ENCODE data around the gene RNF138.
A peak's percentile ranks its signal among the peaks of the same experiment; 100 is the strongest.
"Not testable (repeated sequence)": the region's sequence is repeated elsewhere in the genome, so short reads cannot be mapped to it uniquely, and the experiment has no call there.

The RNF138 gene

DNA sequence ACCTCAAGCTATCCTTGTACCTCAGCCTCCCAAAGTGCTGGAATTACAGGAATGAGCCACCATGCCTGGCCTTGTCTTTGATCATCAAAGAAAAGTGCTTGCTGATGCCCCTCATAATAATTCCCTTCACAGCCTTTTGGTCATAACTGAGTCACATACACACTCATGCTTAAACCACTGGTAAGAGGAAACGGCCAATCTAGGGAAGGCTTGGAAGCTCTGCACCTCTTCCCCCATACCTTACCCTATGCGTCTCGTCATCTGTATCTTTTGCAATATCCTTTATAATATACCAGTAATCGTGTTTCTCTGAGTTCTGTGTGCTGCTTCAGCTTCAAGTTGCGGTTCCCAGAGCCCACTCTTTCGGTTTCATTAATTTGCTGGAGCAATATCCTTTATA lies 4.8 kb upstream of the RNF138 start:
- H3K36me3 Mint-ChIP-seq (ENCODE audit: low read depth) = no peaks in the 10 kb centered on the region
- no peak for ATAC-seq
- no peak overlapping the region for H3K4me3 Mint-ChIP-seq
- no peak for DNase-seq
- H3K9me3 Mint-ChIP-seq = no peaks in the 10 kb centered on the region
- peaks cover 32% of the 10 kb centered on the region for H3K4me1 Mint-ChIP-seq
- no peaks in the 10 kb centered on the region for H3K27me3 Mint-ChIP-seq
- H3K27ac Mint-ChIP-seq = no peak overlapping the region

DNA sequence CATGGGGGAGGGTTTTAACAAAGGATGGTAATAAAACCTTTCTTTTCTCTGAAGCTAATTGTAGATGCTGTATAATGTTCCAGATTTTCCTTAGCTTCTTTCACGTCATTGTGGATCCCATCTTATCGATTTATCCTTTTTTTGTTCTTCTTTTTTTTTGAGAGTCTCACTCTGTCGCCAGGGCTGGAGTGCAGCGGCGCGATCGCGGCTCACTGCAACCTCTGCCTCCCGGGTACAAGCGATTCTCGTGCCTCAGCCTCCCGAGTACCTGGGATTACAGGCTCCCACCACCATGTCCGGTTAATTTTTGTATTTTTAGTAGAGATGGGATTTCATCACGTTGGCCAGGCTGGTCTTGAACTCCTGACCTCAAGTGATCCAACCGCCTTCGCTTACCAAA lies 843 bp upstream of the RNF138 start:
- H3K27ac Mint-ChIP-seq = not testable (repeated sequence)
- H3K4me3 Mint-ChIP-seq = peak overlapping the region; percentile 29

DNA sequence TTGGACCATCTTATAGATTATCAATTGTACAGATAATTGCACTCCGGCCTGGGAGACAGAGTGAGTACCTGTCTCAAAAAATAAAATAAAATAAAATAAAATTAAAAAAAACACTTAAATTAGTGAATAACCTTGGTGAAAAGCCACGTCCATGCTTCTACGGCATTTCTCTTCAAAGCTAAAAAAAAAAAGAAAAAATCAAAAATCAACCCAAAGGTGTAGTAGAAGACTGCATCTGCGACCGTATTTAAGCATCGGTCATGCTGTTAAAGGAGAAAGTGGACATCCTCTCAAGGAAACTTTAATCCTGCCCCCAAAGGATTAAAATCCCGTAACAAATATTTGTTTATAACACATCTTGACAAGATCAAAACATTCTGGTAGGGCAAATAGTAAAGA lies 350 bp upstream of the RNF138 start:
- Mint-ChIP-seq H3K4me1 (peaks cover 41% of the 10 kb centered on the region), H3K27ac (peak overlapping the region; percentile 93), H3K36me3 (ENCODE audit: low read depth) (peaks cover 30% of the 10 kb centered on the region), H3K9me3 (no peaks in the 10 kb centered on the region), H3K4me3 (peak overlapping the region; percentile 97), H3K27me3 (no peaks in the 10 kb centered on the region)
- ATAC-seq (no peak), DNase-seq (no peak)

More for the DNA sequence above, 843 bp upstream of the RNF138 start:
- not testable (repeated sequence) for H3K9me3 Mint-ChIP-seq, DNase-seq, ATAC-seq, H3K27me3 Mint-ChIP-seq
- Mint-ChIP-seq H3K4me1 (peaks cover 41% of the 10 kb centered on the region), H3K36me3 (ENCODE audit: low read depth) (peaks cover 27% of the 10 kb centered on the region)

DNA sequence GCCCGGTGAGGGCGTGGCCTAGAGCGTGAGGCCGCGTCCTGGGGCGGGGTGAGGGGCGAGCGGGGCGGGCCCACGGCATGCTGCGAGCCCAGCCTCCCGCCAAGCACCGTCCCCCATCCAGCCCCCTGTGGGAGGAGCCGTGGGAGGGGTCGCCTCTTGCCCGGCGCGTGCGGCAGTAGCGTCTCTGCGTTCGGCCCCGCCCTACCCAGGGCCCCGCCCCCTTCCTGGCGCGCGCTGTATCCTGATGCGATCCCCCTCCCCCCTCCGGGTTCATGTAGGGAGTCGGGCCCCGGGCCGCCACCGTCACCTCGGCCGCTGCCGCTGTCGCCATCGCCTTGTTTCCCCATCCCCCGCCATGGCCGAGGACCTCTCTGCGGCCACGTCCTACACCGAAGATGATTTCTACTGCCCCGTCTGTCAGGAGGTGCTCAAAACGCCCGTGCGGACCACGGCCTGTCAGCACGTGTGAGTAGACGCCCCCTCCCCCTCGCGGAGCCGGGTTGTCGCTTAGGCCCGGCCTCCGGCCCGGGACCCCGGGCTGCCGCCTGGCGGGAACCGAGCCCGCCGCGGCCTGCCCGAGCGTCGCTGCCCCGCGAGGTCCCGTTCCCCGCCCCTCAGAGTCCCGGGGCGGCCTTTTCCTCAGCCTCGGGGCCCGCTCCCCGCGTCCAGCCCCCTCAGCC lies 888 bp downstream of the RNF138 start:
- Mint-ChIP-seq H3K27ac (peak overlapping the region; percentile 95), H3K9me3 (no peaks in the 10 kb centered on the region), H3K4me3 (peak overlapping the region; percentile 97), H3K4me1 (peaks cover 44% of the 10 kb centered on the region), H3K27me3 (no peaks in the 10 kb centered on the region), H3K36me3 (ENCODE audit: low read depth) (peaks cover 35% of the 10 kb centered on the region)
- ATAC-seq (peak; percentile 91), DNase-seq (peak; percentile 100)

DNA sequence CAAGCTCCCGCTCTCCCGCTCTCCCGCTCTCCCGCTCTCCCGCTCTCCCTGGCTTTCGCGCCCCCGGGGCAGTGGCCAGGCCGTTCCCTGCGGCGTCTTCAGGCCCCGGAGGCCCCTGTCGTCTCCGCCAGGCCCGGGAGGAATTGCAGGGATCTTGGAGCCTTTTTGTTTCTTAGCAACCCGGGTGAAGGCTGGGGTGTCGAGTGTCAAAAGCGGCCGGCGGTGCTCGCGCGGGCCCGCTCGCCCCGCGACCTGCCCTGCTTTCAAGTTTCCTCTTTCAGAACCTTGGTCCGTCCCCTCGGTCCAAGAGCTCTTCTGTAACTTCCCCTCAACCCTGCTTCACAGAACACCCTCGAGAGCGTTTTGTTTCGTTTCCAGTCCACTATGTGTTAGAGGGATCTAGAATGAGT lies 1.4 kb downstream of the RNF138 start:
- no peaks in the 10 kb centered on the region for H3K9me3 Mint-ChIP-seq
- peak overlapping the region; percentile 97 for H3K4me3 Mint-ChIP-seq
- DNase-seq (peak; percentile 43), ATAC-seq (no peak)
- H3K4me1 Mint-ChIP-seq = peaks cover 47% of the 10 kb centered on the region
- H3K36me3 Mint-ChIP-seq (ENCODE audit: low read depth) = peaks cover 36% of the 10 kb centered on the region
- H3K27ac Mint-ChIP-seq = peak overlapping the region; percentile 95
- no peaks in the 10 kb centered on the region for H3K27me3 Mint-ChIP-seq

DNA sequence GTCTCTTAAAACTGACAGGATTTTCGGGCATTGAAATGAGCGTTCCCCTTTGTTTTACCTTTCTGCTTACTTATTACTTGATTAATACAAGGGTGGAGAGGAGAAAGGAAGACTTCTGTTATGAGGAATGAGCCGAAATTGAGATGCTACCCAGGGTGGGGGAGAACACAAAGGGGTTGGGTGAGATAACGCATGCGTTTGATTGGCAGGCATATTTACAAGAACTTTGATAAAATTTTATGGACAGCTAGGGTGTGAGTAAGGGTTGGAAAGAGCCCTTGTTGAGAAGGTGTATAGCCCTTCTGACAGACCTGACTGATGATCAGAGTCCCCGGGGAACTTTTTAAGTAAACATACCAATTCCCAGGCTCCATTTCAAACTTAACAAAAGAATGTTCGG lies 1.8 kb downstream of the RNF138 start:
- no peaks in the 10 kb centered on the region for H3K27me3 Mint-ChIP-seq
- H3K27ac Mint-ChIP-seq = peak overlapping the region; percentile 95
- no peaks in the 10 kb centered on the region for H3K9me3 Mint-ChIP-seq
- ATAC-seq = no peak
- peaks cover 47% of the 10 kb centered on the region for H3K4me1 Mint-ChIP-seq
- peaks cover 36% of the 10 kb centered on the region for H3K36me3 Mint-ChIP-seq (ENCODE audit: low read depth)
- peak overlapping the region; percentile 97 for H3K4me3 Mint-ChIP-seq
- DNase-seq = no peak

DNA sequence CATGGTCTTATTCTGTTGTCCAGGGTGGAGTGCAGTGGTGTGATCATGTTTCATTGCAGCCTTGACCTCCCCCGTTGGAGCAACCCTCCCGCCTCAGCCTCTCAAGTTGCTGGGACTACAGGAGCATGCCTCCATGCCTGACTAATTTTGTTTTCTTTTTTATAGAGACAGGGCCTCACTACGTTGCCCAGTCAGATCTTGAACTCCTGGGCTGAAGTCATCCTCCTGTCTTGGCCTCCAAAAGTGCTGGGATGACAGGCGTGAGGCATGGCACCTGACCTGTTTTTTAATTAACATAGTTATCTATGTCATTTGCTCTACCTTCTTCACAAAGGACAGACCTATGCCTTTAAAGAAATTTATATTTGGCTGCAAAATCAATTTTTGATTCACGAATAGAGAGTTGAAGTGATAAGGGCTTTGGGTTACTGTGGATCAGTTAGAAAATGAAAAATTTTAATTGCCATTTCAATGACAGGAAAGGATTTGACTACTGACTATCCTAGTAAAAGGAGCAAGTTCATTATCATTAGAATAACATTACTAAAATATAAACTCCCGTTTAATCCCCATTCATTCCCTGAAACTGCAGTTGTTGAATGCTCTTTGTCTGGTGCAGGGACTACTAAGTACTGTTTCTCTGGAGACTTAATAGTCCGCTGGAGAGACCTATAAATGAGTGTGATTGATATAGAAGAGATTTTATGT lies 3.7 kb downstream of the RNF138 start:
- H3K4me3 Mint-ChIP-seq = peak overlapping the region; percentile 97
- H3K27me3 Mint-ChIP-seq = no peaks in the 10 kb centered on the region
- ATAC-seq (no peak), DNase-seq (no peak)
- peak overlapping the region; percentile 95 for H3K27ac Mint-ChIP-seq
- H3K4me1 Mint-ChIP-seq = peaks cover 58% of the 10 kb centered on the region
- no peaks in the 10 kb centered on the region for H3K9me3 Mint-ChIP-seq
- H3K36me3 Mint-ChIP-seq (ENCODE audit: low read depth) = peaks cover 44% of the 10 kb centered on the region

DNA sequence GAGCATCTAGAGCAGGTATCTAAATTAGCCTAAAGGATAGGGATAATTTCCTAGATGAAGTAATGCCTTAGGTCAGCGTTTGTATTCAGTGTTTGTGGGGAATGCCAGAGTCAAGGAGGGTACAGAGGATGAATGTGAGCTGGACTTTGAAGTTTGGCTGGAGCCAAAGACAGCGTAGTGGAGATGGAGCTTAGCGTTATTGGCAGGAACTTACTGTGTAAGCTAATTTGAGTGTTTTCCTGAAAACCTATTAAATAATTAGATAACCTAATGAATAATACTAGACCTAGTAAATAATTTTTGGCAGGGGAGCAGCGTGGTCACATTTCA lies 4.2 kb downstream of the RNF138 start:
- peaks cover 47% of the 10 kb centered on the region for H3K36me3 Mint-ChIP-seq (ENCODE audit: low read depth)
- peaks cover 61% of the 10 kb centered on the region for H3K4me1 Mint-ChIP-seq
- ATAC-seq (no peak), DNase-seq (no peak)
- H3K27ac Mint-ChIP-seq = peak overlapping the region; percentile 80
- H3K27me3 Mint-ChIP-seq = no peaks in the 10 kb centered on the region
- peak overlapping the region; percentile 97 for H3K4me3 Mint-ChIP-seq
- H3K9me3 Mint-ChIP-seq = no peaks in the 10 kb centered on the region

DNA sequence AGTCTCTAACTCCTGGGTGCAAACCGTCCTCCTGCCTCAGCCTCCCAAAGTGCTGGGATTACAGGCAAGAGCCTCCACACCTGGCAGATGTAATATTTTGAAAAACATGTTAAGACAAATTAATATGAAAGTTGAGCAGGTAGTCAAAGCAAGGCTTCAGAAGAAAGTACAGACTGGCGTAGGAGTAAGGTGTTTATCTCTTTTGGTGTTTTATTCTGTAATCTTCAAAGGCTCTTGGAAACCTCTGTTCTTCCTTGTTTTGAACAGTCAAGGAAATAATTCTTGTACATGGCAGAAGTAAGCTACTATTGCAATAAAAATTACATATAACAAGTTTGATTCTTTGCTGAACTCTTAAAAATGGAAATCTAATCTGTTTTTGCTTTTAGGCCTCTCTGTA lies 5.3 kb downstream of the RNF138 start:
- H3K9me3 Mint-ChIP-seq = no peaks in the 10 kb centered on the region
- H3K4me1 Mint-ChIP-seq = peaks cover 59% of the 10 kb centered on the region
- no peaks in the 10 kb centered on the region for H3K27me3 Mint-ChIP-seq
- H3K27ac Mint-ChIP-seq = peak overlapping the region; percentile 80
- H3K4me3 Mint-ChIP-seq = peak overlapping the region; percentile 18
- ATAC-seq (no peak), DNase-seq (no peak)
- H3K36me3 Mint-ChIP-seq (ENCODE audit: low read depth) = peaks cover 53% of the 10 kb centered on the region

DNA sequence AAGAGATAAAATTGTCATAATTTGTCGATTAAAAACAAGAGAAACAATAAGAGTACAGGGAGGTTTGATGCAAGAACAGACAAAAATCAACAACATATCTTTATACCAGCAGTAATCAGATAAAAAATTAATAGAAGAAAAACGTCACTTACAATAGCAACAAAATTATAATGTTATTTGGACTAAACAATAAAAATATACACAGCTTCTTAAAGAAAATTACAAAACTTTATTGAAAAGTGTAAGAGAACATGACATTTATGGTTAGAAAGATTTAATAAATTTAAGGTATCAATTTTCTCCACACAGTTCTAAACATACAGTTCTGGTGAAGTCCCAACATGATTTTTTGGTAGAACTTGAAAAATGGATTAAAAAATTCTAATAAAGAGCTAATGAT lies 12.8 kb downstream of the RNF138 start:
- DNase-seq (no peak), ATAC-seq (no peak)
- Mint-ChIP-seq H3K27ac (peak overlapping the region; percentile 37), H3K27me3 (no peaks in the 10 kb centered on the region), H3K4me3 (no peak overlapping the region), H3K9me3 (no peaks in the 10 kb centered on the region), H3K36me3 (ENCODE audit: low read depth) (peaks cover 35% of the 10 kb centered on the region), H3K4me1 (peaks cover 43% of the 10 kb centered on the region)

DNA sequence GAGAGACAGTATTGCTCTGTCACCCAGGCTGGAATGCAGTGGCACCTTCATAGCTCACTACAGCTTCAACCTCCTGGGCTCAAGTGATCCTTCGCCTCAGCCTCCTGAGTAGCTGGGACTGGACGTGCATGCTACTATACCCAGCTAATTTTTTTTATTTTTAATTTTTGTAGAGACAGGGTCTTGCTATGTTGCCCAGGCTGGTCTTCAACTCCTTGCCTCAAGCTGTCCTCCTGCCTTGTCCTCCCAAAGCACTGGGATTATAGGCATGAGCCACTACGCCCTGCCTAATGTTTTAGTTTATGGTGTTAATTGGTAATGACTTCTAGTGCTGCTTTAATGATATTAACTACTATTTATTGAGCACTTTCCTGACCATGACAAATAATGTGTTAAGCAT lies 18.3 kb downstream of the RNF138 start:
- Mint-ChIP-seq H3K27ac (no peak overlapping the region), H3K9me3 (no peaks in the 10 kb centered on the region), H3K4me1 (peaks cover 40% of the 10 kb centered on the region), H3K4me3 (no peak overlapping the region), H3K36me3 (ENCODE audit: low read depth) (peaks cover 35% of the 10 kb centered on the region), H3K27me3 (no peaks in the 10 kb centered on the region)
- ATAC-seq = no peak
- no peak for DNase-seq

DNA sequence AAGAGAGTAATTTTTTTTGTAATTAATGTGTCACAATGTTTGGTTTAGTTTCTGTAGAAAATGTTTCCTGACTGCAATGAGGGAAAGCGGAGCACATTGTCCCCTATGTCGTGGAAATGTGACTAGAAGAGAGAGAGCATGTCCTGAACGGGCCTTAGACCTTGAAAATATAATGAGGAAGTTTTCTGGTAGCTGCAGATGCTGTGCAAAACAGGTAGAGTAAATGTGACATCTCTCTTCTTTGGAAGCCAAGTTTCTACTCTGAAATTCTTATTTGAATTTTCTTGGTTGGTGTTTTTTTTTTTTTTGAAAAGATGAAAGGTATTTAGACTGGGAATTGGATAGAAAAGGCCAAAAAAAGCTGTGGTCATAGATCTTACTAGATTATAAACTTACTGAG lies 20.0 kb downstream of the RNF138 start:
- no peak for DNase-seq
- Mint-ChIP-seq H3K4me3 (no peak overlapping the region), H3K9me3 (no peaks in the 10 kb centered on the region), H3K4me1 (peaks cover 30% of the 10 kb centered on the region), H3K27me3 (no peaks in the 10 kb centered on the region), H3K27ac (no peak overlapping the region), H3K36me3 (ENCODE audit: low read depth) (peaks cover 32% of the 10 kb centered on the region)
- ATAC-seq = no peak

DNA sequence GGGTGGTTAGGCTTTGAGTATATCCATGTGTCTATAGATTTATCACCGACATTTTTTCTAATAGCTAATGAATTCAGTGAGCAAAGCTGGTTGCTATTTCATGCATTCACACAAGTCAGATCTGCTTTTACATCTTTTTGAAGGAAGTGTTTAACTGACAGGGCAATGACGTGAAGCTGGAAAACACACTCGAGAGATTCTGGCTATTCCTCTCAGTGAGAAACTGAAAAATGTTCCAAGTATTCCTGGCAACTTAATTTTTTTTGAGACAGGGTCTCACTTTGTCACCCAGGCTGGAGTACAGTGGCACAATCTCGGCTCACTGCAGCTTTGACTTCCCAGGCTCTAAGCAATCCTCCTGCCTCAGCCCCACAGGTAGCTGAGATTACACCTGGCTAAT lies 21.2 kb downstream of the RNF138 start:
- no peak for ATAC-seq
- peaks cover 26% of the 10 kb centered on the region for H3K4me1 Mint-ChIP-seq
- no peaks in the 10 kb centered on the region for H3K9me3 Mint-ChIP-seq
- no peaks in the 10 kb centered on the region for H3K27me3 Mint-ChIP-seq
- no peak for DNase-seq
- no peak overlapping the region for H3K4me3 Mint-ChIP-seq
- H3K36me3 Mint-ChIP-seq (ENCODE audit: low read depth) = peaks cover 38% of the 10 kb centered on the region
- H3K27ac Mint-ChIP-seq = no peak overlapping the region

DNA sequence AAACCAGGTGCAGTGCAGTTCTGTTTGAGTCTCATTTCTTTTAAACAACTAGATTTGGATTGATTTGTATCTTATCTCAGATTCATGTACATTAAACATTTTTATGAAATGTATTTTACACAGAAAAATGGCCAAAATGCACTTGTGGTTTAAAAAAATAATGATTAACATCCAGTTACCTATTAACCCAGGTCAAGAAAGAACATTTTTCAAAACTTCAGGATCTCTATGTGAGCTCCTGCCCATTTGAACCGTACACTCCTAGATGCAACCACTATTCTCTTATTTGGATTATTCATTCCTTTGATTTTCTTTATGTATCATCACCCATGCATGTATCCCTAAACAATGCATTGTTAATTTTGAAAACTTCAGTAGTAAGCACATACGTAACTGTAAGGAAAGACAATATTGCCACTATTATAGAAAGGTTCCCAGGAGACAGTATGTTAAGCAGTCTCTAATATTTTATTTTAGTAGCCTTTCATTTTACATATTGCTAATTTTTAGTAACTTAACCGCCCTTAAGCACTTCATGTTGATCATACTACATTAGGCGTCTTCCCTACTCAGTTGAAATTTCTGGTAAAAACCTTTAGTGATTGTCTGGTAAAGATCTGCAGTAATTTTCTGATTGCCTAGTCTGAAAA lies 22.7 kb downstream of the RNF138 start:
- Mint-ChIP-seq H3K4me3 (no peak overlapping the region), H3K4me1 (peaks cover 20% of the 10 kb centered on the region), H3K9me3 (no peaks in the 10 kb centered on the region), H3K27ac (no peak overlapping the region), H3K27me3 (no peaks in the 10 kb centered on the region), H3K36me3 (ENCODE audit: low read depth) (peaks cover 41% of the 10 kb centered on the region)
- no peak for ATAC-seq
- no peak for DNase-seq

DNA sequence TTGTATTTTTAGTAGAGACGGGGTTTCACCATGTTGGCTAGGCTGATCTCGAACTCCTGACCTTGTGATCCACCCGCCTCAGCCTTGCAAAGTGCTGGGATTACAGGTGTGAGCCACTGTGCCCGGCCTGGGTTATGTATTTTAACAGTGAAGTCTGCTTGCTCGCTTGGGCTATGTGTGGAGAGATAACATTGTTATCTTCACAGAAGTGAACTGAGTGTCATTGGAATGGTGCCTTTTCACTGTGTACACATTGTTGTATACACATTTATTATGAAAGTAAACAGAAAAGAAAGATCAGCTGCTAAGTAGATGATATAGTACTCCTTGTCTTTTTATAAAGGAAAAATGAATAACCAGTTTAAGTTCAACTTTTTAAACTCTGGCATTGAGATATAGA lies 30.4 kb downstream of the RNF138 start:
- Mint-ChIP-seq H3K9me3 (no peaks in the 10 kb centered on the region), H3K4me1 (no peaks in the 10 kb centered on the region), H3K27me3 (no peaks in the 10 kb centered on the region), H3K36me3 (ENCODE audit: low read depth) (peaks cover 43% of the 10 kb centered on the region), H3K27ac (no peak overlapping the region), H3K4me3 (no peak overlapping the region)
- no peak for ATAC-seq
- DNase-seq = no peak

All from activated naive CD8-positive, alpha-beta T cell treated with anti-CD3 and anti-CD28 coated beads, Interleukin-2, amount 50 U/mL, for 24 hours (primary cell).